ENCODE results near the gene CAMTA1.

Gene CAMTA1

DNA sequence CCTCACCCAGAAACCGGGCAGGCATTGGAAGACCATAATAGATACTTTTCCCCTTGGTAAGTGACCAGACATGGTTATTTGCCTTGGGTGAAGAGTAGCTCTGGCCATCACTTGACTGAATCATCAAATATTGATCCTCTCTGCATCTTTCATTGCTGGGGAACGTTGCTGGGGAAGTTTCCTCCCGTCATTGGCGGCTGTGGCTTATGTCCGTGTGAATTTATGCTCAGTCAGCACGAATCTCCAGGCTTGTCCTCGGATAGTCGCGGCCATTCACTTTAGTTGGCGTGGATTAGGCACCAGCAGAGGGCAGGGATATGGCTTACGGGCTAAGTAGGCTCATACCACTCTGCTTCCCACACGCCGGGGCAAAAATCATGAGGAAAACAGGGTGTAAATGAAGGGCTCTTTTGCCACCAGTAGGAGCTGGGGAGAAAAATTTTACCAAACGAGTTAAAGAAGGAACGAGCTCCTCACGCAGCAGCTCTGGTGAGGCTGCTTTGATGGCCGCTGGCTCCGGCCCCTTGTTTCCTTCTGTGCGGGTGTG lies 473.4 kb downstream of the CAMTA1 start:
- TF ChIP-seq CTCF (IDR thresholded peaks at IDR 0.05; ENCODE audit: insufficient read depth, low read length, poor library complexity, severe bottlenecking) (no peak), EZH2phosphoT487 (conservative IDR thresholded peaks at IDR 0.05; ENCODE audit: low read length) (no peak)
- Histone ChIP-seq H3K36me3 (ENCODE audit: low read length) (no peaks in the 10 kb centered on the region), H3K9me3 (ENCODE audit: insufficient read depth, low read length) (no peaks in the 10 kb centered on the region), H3K27ac (ENCODE audit: low read depth, low read length) (no peak overlapping the region), H3K79me2 (ENCODE audit: insufficient read depth, low read length) (no peaks in the 10 kb centered on the region), H3F3A (ENCODE audit: insufficient read depth) (no peaks in the 10 kb centered on the region), H3K9me2 (replicated peaks; ENCODE audit: insufficient read depth, low read length) (no peaks in the 10 kb centered on the region), H3K4me3 (ENCODE audit: insufficient read depth, low read length, poor library complexity, severe bottlenecking) (no peak overlapping the region), H3K27me3 (ENCODE audit: low read length) (no peaks in the 10 kb centered on the region), H4K20me1 (ENCODE audit: low read depth, low read length) (no peaks in the 10 kb centered on the region), H3K4me2 (ENCODE audit: low read depth, low read length, poor library complexity, severe bottlenecking) (no peak overlapping the region), H2AFZ (ENCODE audit: low read depth, low read length, severe bottlenecking) (no peak overlapping the region), H3K9ac (ENCODE audit: low read length) (no peak overlapping the region)

- no peak overlapping the region for H3K27ac ChIP-seq (ENCODE audit: low read depth, low read length)
Observed at GRCh38 chr1:7259955-7260354, 474.7 kb downstream of the CAMTA1 start.

DNA sequence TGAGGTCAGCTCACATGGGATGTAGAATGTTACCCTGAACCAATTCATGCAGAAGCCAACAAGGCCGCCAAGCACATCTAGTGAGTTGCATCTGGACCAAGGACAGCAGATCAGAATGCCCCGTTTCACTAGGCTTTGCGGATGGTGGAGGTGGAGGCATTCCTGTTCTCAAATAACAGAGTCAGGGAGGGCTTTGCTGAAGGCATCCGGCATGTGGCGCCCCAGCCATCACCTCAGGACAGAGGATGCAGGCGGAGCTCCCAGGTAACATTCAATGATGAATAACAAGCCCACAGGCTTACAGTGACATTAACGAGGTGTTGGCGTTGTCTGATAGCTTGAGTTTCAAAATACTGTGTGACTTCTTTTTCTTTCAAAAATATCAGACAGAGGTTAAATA lies 476.2 kb downstream of the CAMTA1 start:
- no peak overlapping the region for H3K4me3 ChIP-seq (ENCODE audit: insufficient read depth, low read length, poor library complexity, severe bottlenecking)
- H3K9me3 ChIP-seq (ENCODE audit: insufficient read depth, low read length), result no peaks in the 10 kb centered on the region
- H3K9ac ChIP-seq (ENCODE audit: low read length), result no peak overlapping the region
- TF ChIP-seq CTCF (IDR thresholded peaks at IDR 0.05; ENCODE audit: insufficient read depth, low read length, poor library complexity, severe bottlenecking), result no peak
- TF ChIP-seq EZH2phosphoT487 (conservative IDR thresholded peaks at IDR 0.05; ENCODE audit: low read length), result no peak
- H3K27me3 ChIP-seq (ENCODE audit: low read length), result no peaks in the 10 kb centered on the region
- H3K79me2 ChIP-seq (ENCODE audit: insufficient read depth, low read length), result no peaks in the 10 kb centered on the region
- H3K27ac ChIP-seq (ENCODE audit: low read depth, low read length), result no peak overlapping the region
- no peaks in the 10 kb centered on the region for H3F3A ChIP-seq (ENCODE audit: insufficient read depth)
- no peaks in the 10 kb centered on the region for H4K20me1 ChIP-seq (ENCODE audit: low read depth, low read length)
- no peak overlapping the region for H3K4me2 ChIP-seq (ENCODE audit: low read depth, low read length, poor library complexity, severe bottlenecking)
- H2AFZ ChIP-seq (ENCODE audit: low read depth, low read length, severe bottlenecking), result no peak overlapping the region
- H3K9me2 ChIP-seq (replicated peaks; ENCODE audit: insufficient read depth, low read length), result no peaks in the 10 kb centered on the region
- no peaks in the 10 kb centered on the region for H3K36me3 ChIP-seq (ENCODE audit: low read length)

More at GRCh38 chr1:7259955-7260354, 474.7 kb downstream of the CAMTA1 start:
- H3K79me2 ChIP-seq (ENCODE audit: insufficient read depth, low read length), result no peaks in the 10 kb centered on the region
- no peaks in the 10 kb centered on the region for H4K20me1 ChIP-seq (ENCODE audit: low read depth, low read length)
- no peak overlapping the region for H3K4me2 ChIP-seq (ENCODE audit: low read depth, low read length, poor library complexity, severe bottlenecking)
- no peaks in the 10 kb centered on the region for H3K27me3 ChIP-seq (ENCODE audit: low read length)
- no peaks in the 10 kb centered on the region for H3K9me3 ChIP-seq (ENCODE audit: insufficient read depth, low read length)
- no peaks in the 10 kb centered on the region for H3K36me3 ChIP-seq (ENCODE audit: low read length)
- no peaks in the 10 kb centered on the region for H3K9me2 ChIP-seq (replicated peaks; ENCODE audit: insufficient read depth, low read length)
- TF ChIP-seq EZH2phosphoT487 (conservative IDR thresholded peaks at IDR 0.05; ENCODE audit: low read length) (no peak), CTCF (IDR thresholded peaks at IDR 0.05; ENCODE audit: insufficient read depth, low read length, poor library complexity, severe bottlenecking) (no peak)
- H2AFZ ChIP-seq (ENCODE audit: low read depth, low read length, severe bottlenecking), result no peak overlapping the region
- no peaks in the 10 kb centered on the region for H3F3A ChIP-seq (ENCODE audit: insufficient read depth)
- H3K4me3 ChIP-seq (ENCODE audit: insufficient read depth, low read length, poor library complexity, severe bottlenecking), result no peak overlapping the region
- H3K9ac ChIP-seq (ENCODE audit: low read length), result no peak overlapping the region

Measured in SU-DHL-6 (cell line).